ENCODE results near the gene NUDT1.

NUDT1 gene

GRCh38 chr7:2271273-2272026 is 29.4 kb downstream of the NUDT1 start:
- DNase-seq = no peak

- no peak for DNase-seq
Observed at GRCh38 chr7:2272031-2272430, 30.0 kb downstream of the NUDT1 start.

DNA sequence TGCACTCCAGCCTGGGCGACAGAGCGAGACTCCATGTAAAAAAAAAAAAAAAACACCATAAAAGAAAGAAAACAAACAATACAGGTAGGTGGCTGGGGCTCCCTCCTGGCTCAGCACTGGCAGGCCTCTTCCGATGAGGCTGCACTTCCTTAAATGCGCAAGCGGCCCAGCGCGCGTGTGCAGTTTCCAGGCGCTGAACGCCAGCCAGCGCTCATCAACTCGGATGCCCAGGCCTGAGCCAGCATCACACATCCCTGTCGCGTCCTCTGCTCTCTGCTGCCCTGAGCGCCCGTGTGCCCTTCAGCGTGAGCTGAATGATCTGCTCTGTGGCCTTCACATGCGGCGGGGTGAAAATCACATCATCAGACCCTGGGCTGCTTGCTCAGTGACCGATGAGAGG is 31.8 kb downstream of the NUDT1 start:
- DNase-seq = no peak

GRCh38 chr7:2274666-2275065 is 32.6 kb downstream of the NUDT1 start:
- no peak for DNase-seq

DNA sequence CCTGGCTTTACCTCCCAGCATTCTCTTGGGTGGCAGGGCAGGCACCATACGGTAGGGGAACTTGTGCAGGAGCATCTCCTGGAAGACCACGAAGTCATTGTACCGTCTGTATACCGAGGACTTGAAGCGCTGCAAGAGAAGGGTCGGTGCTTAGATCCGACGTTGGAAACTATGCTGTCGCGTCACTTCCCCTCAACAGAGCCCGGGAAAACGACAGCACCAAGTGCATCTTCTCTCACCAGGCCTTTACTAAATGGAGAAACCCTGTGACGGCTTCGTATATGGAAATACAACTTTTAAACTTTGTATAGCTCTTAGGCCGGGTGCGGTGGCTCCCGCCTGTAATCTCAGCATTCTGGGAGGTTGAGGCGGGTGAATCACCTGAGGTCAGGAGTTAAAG is 33.1 kb downstream of the NUDT1 start:
- no peak for DNase-seq

DNA sequence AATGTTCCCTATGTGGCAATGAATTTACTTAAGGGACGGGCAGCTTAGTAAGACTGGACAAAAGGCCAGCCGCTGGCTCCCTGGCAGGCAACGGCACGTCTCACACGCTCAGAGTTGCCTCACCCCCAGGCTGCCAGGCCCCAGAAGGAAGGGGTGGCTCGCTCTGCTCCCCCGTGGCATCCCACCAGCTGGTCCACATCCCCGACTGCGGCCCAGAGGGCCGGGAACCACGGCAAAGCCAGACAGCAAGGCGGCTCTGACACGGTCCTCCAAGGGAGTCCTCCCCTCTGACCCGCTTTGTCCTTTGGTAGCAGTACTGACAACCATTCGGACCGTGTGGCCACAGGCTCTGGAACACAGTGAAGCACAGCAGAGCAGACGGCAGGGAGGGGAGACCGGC is 34.1 kb downstream of the NUDT1 start:
- no peak for DNase-seq

DNA sequence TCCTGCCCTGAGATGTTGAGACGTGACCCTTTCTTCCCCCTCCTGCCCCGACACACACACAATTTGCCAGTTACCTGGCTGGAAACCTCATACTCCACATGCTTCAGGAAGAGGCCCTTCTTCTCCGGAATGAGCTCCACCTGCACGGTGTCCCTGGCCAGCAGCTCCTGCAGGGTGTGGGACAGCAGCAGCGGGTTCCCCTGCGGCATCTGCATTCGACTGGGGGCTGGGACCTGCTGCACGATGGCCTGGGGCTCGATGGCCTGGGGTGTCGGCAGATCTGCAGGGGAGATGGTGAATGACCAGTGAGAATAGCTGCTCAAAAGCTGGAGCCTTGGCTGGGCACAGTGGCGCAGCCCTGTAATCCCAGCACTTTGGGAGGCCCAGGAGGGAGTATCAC is 36.0 kb downstream of the NUDT1 start:
- DNase-seq = no peak

- no peak for DNase-seq
Observed at GRCh38 chr7:2279896-2280295, 37.9 kb downstream of the NUDT1 start.

DNA sequence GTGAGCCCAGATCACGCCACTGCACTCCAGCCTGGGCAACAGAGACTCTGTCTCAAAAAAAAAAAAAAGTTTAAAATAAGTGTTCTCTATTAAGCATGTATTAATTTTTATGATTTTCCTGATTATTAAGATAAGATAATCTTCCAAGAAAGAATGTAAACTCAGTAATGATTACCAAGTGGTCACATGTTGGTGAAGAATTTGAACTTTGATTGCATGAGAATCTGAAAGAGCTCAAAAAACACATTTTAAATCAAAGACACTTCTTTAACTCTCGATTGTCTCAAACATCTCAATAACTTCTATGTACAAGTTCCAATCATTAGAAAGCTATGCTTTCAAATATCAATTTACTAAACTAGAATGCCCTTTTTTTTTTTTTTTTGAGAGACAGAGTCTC is 38.4 kb downstream of the NUDT1 start:
- DNase-seq = no peak

DNA sequence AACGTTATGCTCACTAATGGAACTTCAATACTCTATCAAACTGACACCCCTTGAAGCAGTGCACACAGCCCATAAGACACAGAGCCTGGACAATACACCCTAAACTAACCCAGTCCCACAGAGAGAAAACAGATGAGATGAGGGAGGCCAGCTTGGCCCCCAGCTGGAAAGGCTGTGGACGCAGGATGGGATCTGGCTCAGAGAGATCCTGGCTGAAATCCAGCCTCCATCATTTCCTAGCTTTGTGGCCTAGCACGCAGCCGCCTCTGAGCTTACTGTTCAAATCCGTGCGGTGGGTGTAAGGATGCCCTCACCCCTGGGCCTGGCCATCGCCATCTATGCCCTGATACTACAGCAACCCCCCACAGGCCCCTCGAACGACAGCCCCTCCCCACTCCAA is 39.5 kb downstream of the NUDT1 start:
- no peak for DNase-seq

DNA sequence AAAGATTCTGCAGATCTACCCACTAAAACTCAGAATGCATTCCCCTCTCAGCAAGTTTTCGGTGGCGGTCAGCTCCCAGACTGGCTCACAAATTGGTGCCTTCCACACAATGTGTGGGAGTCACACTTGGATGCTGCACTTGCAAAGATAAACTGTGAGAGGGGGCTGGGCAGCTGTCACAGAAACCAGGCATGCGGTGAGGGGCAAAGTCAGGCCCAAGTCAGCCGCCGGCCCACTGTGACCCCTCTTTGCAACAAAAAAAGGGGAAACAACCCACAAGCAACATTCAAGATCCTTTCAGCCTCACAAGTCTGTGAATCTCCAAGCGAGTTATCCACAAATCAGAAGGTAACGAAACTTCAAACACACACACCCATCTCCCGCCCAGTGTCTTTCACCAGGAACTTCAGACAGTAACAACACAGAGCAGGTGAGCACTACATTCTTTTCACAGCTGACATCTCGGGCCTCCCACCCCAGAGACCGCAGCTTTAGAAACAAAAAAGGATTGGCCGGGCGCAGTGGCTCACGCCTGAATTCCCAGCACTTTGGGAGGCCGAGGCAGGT is 40.2 kb downstream of the NUDT1 start:
- no peak for DNase-seq

GRCh38 chr7:2283074-2283473 is 41.0 kb downstream of the NUDT1 start:
- DNase-seq = no peak

- DNase-seq = no peak
Observed at GRCh38 chr7:2287745-2288144, 45.7 kb downstream of the NUDT1 start.

DNA sequence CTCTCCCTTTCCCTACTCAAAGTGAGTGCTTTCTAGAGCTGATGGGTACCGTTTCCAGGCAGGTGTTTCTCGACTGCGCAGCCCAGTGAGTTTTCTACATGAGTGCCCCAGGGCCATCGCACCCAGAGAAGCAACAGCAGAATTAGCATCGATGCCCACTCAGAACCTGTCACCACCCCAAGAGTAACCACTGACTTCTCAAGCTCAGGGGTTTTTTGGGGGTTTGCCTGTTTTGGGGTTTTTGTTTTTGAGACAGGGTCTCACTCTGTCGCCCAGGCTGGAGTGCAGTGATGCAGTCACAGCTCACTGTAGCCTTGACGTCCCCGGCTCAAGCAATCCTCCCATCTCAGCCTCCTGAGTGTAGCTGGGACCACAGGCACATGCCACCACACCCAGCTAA is 46.5 kb downstream of the NUDT1 start:
- DNase-seq = no peak

DNA sequence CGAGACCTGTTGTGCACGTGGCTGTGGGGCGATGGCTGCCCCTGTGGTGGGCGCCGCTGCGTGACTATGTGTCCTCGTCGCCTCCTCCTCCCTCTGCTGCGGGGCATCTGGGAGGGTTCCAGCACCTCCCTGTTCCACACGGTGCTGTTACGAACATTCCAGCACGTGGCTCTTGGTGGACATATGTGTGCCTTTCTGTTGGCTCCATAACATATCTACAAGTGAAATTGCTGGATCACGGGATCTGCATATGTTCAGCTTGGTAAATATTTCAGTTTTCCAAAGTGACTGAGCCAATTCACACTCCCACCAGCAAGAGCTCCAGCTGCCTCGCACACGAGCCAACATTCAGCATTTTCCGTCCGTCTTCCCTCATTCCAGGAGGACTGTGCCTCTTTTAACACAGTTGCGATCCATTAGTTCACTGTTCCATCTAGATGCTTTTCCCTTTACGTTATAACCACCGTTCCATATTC is 47.1 kb downstream of the NUDT1 start:
- no peak for DNase-seq

- no peak for DNase-seq
Observed at GRCh38 chr7:2289621-2290020, 47.6 kb downstream of the NUDT1 start.

- no peak for DNase-seq
Observed at GRCh38 chr7:2290877-2291276, 48.9 kb downstream of the NUDT1 start.

DNA sequence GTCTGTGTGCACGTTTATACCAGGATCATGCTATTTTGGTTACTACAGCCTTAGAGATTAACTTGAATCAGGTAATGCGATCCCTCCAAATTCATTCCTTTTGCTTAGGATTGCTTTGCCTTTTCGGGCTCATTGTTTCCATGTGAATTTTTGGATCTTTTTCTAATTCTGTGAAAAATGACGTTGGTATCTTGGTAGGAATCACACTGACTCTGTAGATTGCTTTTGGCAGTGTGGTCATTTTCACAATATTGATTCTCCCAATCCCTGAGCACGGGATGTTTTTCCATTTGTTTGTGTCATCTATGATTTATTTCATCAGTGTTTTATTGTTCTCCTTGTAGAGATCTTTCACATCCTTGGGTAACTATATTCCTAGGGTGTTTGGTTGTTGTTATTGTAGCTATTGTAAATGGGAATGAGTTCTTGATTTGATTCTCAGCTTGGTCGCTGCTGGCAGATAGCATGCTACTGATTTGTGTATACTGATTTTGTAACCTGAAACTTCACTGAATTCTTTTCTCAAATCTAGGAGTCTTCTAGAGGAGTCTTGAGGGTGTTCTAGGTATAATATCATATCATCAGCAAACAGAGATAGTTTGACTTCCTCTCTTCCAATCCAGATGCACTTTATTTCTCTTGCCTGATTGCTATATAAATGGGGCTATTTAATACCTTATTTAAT is 54.1 kb downstream of the NUDT1 start:
- no peak for DNase-seq

DNA sequence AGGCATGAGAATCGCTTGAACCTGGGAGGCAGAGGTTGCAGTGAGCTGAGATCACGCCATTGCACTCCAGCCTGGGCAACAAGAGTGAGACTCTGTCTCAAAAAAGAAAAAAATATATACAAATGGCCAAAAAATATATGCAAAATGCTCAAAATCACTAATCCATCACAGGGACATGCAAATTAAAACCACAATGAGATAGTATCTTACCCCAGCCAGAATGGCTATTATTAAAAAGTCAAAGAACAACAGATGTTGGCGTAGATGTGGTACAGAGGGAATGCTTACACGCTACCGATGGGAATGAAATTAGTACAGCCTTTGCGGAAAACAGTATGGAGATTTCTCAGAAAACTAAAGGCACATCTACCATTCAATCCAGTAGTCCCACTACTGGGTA is 54.8 kb downstream of the NUDT1 start:
- DNase-seq = no peak

DNA sequence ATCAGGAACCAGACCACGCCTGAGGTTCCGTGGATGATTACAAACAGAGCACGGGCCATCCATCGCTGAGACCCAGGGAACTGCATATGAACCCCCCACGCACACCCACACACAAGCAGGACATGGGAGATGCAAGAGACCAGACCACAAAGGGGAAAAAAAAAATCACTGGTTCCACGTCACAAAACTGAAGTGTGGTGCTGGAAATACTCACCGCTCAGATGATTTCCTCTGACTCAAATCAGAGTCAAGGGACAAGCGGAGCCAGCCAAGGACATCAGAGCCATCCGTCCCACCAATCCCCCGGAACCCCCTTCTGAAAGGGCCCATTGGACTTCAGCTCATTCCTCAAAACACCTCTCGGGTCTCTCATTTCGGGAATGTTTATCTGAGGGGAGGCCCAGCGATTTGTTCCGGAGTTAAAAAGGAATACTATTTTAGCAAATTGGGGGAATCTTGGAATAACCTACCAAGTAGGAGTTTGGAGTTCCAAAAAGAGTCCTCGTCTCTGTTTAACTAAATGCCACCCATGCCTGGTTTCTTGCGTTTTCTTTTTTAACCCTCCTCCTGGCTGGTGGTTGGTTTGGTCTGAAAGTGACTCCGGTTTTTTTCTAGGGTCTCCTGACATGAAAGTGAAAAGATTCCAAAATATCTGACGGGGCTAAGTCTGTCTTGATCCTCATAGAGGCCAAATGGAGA is 57.3 kb downstream of the NUDT1 start:
- peak; percentile 88 for DNase-seq

DNA sequence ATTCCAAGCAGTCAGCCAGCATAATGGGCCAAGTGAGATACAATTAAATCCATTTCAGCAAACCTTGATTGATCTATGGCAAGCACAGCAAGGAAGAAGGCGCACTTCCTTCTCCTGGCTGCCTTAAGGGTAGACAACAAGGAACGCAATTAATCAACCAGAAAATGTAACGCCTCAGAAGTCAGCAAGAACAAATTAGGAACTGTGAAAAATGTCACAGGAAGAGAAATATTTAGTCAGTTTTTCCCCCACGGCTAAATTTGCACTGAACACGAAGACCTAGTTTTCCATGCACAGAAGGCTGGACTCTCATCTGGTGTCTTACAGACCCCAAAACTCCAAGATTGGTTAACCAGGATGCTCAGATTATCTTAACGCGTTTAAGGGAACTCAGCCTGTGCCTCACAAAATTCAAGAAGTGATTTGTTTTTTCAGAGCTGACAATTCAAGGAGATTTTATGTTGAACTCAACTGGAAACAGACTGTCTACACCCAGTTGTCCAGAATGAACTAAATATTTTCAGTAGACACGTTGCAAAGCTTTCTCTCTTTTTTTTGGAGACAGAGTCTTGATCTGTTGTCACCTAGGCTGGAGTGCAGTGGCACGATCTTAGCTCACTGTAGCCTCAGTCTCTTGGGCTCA is 58.0 kb downstream of the NUDT1 start:
- DNase-seq = peak; percentile 81
